ENCODE measurements around the gene SGPP2. TPM values are rescaled to one million over a fixed set of nuclear protein-coding genes. Genes with fewer than 3 reads are reported as not detected.
"Not testable (repeated sequence)": the region's sequence is repeated elsewhere in the genome, so short reads cannot be mapped to it uniquely, and the experiment has no call there.

SGPP2 gene
- total RNA-seq, 1 donor from 2014 or later, result 9.7 TPM

- TF ChIP-seq CTCF (conservative IDR thresholded peaks at IDR 0.05; ENCODE audit: low read depth, low read length), result no peak
- H3K4me3 ChIP-seq (ENCODE audit: low read depth, low read length), result no peak overlapping the region
- DNase-seq (ENCODE audit: low read depth), result no peak
Observed at GRCh38 chr2:222572264-222572721, 147.9 kb downstream of the SGPP2 start.

GRCh38 chr2:222572751-222573174 is 148.4 kb downstream of the SGPP2 start:
- no peak overlapping the region for H3K4me3 ChIP-seq (ENCODE audit: low read depth, low read length)
- no peak for DNase-seq (ENCODE audit: low read depth)
- TF ChIP-seq CTCF (conservative IDR thresholded peaks at IDR 0.05; ENCODE audit: low read depth, low read length), result no peak

- no peak for DNase-seq (ENCODE audit: low read depth)
- H3K4me3 ChIP-seq (ENCODE audit: low read depth, low read length), result no peak overlapping the region
- no peak for TF ChIP-seq CTCF (conservative IDR thresholded peaks at IDR 0.05; ENCODE audit: low read depth, low read length)
Observed at GRCh38 chr2:222575618-222576017, 151.3 kb downstream of the SGPP2 start.

GRCh38 chr2:222576171-222577081 is 152.1 kb downstream of the SGPP2 start:
- DNase-seq (ENCODE audit: low read depth), result no peak
- TF ChIP-seq CTCF (conservative IDR thresholded peaks at IDR 0.05; ENCODE audit: low read depth, low read length), result no peak

GRCh38 chr2:222577341-222577740 is 153.0 kb downstream of the SGPP2 start:
- H3K4me3 ChIP-seq (ENCODE audit: low read depth, low read length), result no peak overlapping the region
- no peak for DNase-seq (ENCODE audit: low read depth)
- no peak for TF ChIP-seq CTCF (conservative IDR thresholded peaks at IDR 0.05; ENCODE audit: low read depth, low read length)

More at GRCh38 chr2:222576171-222577081, 152.1 kb downstream of the SGPP2 start:
- H3K4me3 ChIP-seq (ENCODE audit: low read depth, low read length), result no peak overlapping the region

- no peak for DNase-seq (ENCODE audit: low read depth)
- no peak overlapping the region for H3K4me3 ChIP-seq (ENCODE audit: low read depth, low read length)
- peak; percentile 35 for TF ChIP-seq CTCF (conservative IDR thresholded peaks at IDR 0.05; ENCODE audit: low read depth, low read length)
Observed at GRCh38 chr2:222582928-222583327, 158.6 kb downstream of the SGPP2 start.

GRCh38 chr2:222584589-222584988 is 160.2 kb downstream of the SGPP2 start:
- not testable (repeated sequence) for DNase-seq (ENCODE audit: low read depth); H3K4me3 ChIP-seq (ENCODE audit: low read depth, low read length)
